ENCODE measurements around the gene SPIRE2. TPM values are rescaled to one million over a fixed set of nuclear protein-coding genes. Genes with fewer than 3 reads are reported as not detected.
"Not testable (repeated sequence)": the region's sequence is repeated elsewhere in the genome, so short reads cannot be mapped to it uniquely, and the experiment has no call there.

The SPIRE2 gene
- 0.54 TPM for total RNA-seq
- long read RNA-seq, result 0 reads

- intact Hi-C loops (cut with DNase I), result loop anchor here (5.0 kb wide), 1 partner anchor 381 kb away; no protein-coding TSS in a partner anchor
- ATAC-seq (peak; percentile 85), DNase-seq (ENCODE audit: missing footprints) (peak; percentile 82)
Observed at GRCh38 chr16:89828199-89828869, at the start of gene SPIRE2. Gene SPIRE2 (plus strand): TSS chr16:89828475. CDS start chr16:89828551, 76 bp downstream.

- ATAC-seq (no peak), DNase-seq (ENCODE audit: missing footprints) (no peak)
- intact Hi-C loops (cut with DNase I), result no loop called here
Observed at GRCh38 chr16:89779231-89779908, 48.9 kb upstream of the SPIRE2 start.

DNA sequence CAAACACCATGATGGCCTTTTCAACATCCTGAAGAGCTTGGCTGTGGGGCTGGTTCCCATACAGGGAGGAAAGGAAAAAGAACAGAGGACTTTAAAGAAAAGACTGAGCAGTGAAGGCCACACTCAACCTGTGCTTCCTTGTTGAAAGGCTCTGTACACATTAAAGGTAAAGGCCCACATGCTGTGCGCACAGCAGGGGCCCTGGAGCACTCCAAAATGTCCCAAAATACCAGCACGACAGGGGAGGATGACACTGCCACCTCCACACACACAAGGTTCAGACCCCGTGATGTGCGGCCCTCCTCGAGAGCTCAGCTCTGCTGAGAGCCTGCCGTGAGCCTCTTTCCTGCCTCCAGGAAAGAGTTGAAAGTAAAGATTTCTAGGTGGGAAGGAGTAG lies 48.4 kb upstream of the SPIRE2 start:
- DNase-seq (ENCODE audit: missing footprints) (no peak), ATAC-seq (no peak)
- intact Hi-C loops (cut with DNase I), result no loop called here

- no peak for ATAC-seq
- DNase-seq (ENCODE audit: missing footprints), result no peak
- intact Hi-C loops (cut with DNase I), result no loop called here
Observed at GRCh38 chr16:89782489-89782888, 45.8 kb upstream of the SPIRE2 start.

DNA sequence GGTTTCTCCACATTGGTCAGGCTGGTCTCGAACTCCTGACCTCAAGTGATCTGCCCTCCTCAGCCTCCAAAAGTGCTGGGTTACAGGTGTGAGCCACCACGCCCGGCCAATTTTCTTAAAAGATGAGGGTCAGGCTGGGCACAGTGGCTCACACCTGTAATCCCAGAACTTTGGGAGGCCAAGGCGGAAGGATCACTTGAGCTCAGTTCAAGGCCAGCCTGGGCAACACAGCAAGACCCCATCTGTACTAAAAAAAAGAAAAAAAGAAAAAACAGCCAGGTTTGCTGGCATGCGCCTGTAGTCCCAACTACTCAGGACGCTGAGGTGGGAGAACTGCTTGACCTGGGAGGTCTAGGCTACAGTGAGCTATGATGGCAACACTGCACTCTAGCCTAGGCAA lies 44.3 kb upstream of the SPIRE2 start:
- ATAC-seq; DNase-seq (ENCODE audit: missing footprints); intact Hi-C loops (cut with DNase I): not testable (repeated sequence)

GRCh38 chr16:89784406-89784805 lies 43.9 kb upstream of the SPIRE2 start:
- DNase-seq (ENCODE audit: missing footprints) (no peak), ATAC-seq (no peak)
- intact Hi-C loops (cut with DNase I), result no loop called here

GRCh38 chr16:89785523-89786155 lies 42.6 kb upstream of the SPIRE2 start:
- intact Hi-C loops (cut with DNase I), result no loop called here
- no peak for DNase-seq (ENCODE audit: missing footprints)
- ATAC-seq, result no peak

DNA sequence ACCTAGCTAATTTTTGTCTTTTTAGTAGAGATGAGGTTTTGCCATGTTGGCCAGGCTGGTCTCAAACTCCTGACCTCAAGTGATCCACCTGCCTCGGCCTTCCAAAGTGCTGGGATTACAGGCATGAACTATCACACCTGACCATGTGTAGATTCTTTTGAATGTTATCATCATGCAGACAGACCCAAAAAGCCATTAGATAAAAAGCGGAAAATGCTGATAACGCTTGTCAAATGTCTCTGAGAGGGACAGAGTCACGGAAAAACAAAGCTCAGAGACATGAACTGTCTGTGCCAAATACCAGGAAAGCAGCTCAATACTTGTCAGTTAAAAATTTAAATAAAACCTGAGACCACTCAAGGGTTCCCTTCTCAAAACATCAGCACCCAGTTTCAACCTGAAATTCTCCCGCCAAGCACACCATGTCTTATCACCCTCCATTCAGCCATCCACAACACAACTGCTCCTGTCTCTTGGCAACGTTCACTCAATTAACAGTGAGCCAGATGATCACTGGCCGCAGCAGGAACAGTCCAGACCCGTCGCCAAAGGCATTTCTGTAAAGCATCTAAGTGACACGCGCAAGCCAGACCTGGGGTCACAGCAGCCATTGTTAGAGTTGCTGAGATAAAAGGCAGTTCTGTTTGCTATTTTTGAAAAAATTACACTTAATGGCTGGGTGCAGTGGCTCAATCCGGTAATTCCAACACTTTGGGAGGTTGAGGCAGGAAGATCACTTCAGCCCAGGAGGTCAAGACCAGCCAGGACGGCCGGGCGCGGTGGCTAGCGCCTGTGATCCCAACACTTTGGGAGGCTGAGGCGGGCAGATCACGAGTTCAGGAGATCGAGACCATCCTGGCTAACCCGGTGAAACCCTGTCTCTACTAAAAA lies 41.6 kb upstream of the SPIRE2 start:
- ATAC-seq (peak; percentile 79), DNase-seq (ENCODE audit: missing footprints) (no peak)
- intact Hi-C loops (cut with DNase I), result no loop called here

DNA sequence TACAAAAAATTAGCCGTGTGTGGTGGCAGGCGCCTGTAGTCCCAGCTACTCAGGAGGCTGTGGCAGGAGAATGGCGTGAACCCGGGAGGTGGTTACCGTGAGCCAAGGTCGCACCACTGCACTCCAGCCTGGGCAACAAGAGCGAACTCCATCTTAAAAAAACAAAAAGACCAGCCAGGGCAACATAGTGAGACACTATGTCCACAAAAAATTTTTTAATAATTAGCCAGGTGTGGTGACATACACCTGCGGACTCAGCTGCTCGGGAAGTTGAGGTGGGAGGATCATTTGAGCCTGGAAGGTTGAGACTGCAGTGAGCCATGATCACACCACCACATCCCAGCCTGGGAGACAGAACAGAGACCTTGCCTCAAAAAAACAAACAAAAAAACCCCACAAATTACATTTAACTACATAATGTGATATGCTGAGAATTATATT lies 40.9 kb upstream of the SPIRE2 start:
- no peak for ATAC-seq
- intact Hi-C loops (cut with DNase I), result no loop called here
- no peak for DNase-seq (ENCODE audit: missing footprints)

GRCh38 chr16:89791278-89791995 lies 36.8 kb upstream of the SPIRE2 start:
- peak; percentile 32 for ATAC-seq
- intact Hi-C loops (cut with DNase I), result no loop called here
- no peak for DNase-seq (ENCODE audit: missing footprints)

- peak; percentile 85 for DNase-seq (ENCODE audit: missing footprints)
Observed at GRCh38 chr16:89793092-89793491, 35.2 kb upstream of the SPIRE2 start.

DNA sequence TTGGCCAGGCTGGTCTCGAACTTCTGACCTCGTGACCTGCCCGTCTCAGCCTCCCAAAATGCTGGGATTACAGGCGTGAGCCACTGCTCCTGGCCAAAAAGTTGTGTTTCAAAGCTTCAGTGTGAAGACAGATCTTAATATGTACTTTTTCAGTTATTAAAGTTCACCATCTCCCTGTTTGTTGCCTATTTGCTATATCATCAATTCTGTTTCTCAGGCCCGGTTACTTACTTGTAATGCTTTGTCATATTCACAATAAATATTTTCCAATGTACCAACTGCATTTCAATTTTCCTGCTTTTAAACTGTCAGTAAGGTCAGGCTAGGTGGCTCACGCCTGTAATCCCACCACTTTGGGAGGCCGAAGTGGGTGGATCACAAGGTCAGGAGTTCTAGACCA lies 34.3 kb upstream of the SPIRE2 start:
- ATAC-seq (no peak), DNase-seq (ENCODE audit: missing footprints) (no peak)
- intact Hi-C loops (cut with DNase I), result no loop called here

More at GRCh38 chr16:89793092-89793491, 35.2 kb upstream of the SPIRE2 start:
- intact Hi-C loops (cut with DNase I); ATAC-seq: not testable (repeated sequence)

DNA sequence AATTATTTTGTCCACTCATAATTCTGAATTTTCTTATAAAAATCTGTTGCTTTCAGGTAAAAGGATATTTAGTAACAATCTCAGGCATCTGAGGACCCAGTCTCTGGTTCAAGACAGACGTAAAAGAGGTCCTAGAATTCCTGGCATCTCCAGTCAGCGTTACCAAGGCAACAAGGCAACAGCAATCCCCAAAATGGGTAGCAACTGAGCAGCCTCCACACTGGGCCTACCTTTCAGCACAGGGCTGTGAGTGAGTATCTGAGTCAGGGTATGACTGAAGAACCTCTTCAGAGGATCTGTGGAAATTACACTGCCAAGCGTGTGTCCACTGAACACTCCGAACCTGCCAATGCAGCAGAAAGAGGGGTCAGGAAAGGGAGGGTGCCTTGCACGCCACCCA lies 32.6 kb upstream of the SPIRE2 start:
- DNase-seq (ENCODE audit: missing footprints), result no peak
- intact Hi-C loops (cut with DNase I), result loop anchor here (5.0 kb wide), 1 partner anchor 93 kb away; the partner anchor contains the start of gene SPATA2L
- no peak for ATAC-seq

GRCh38 chr16:89796104-89796503 lies 32.2 kb upstream of the SPIRE2 start:
- intact Hi-C loops (cut with DNase I), result loop anchor here (5.0 kb wide), 1 partner anchor 94 kb away; the partner anchor contains the start of gene SPATA2L
- ATAC-seq (no peak), DNase-seq (ENCODE audit: missing footprints) (no peak)

GRCh38 chr16:89798126-89798525 lies 30.1 kb upstream of the SPIRE2 start:
- ATAC-seq, result no peak
- intact Hi-C loops (cut with DNase I), result loop anchor here (5.0 kb wide), 1 partner anchor 96 kb away; the partner anchor contains the start of gene SPATA2L
- no peak for DNase-seq (ENCODE audit: missing footprints)

- intact Hi-C loops (cut with DNase I), result loop anchor here (5.0 kb wide), 1 partner anchor 97 kb away; the partner anchor contains the start of gene SPATA2L
- ATAC-seq, result peak; percentile 87
- no peak for DNase-seq (ENCODE audit: missing footprints)
Observed at GRCh38 chr16:89798832-89799370, 29.4 kb upstream of the SPIRE2 start.

GRCh38 chr16:89801800-89802199 lies 26.5 kb upstream of the SPIRE2 start:
- intact Hi-C loops (cut with DNase I), result no loop called here
- DNase-seq (ENCODE audit: missing footprints), result no peak
- no peak for ATAC-seq
